Brain microvascular endothelial cell (primary cell): ENCODE data around the gene APOE.

Source experiments
- DNase-seq: peaks from one replicate; pipeline ENCODE4 v3.0.0-alpha.2; 2020
- H3K27ac ChIP-seq: fragments of 250-450 bp; sonication (Bioruptor Pico); 2 replicates; pipeline ENCODE4 v1.5.1; 2020; ENCODE audit warnings: mild to moderate bottlenecking, moderate library complexity
- H3K27me3 ChIP-seq: fragments of 250-450 bp; sonication (Bioruptor Pico); replicated peaks from 2 replicates; pipeline ENCODE4 v1.5.1; 2020; ENCODE audit warnings: mild to moderate bottlenecking
- H3K36me3 ChIP-seq: fragments of 250-450 bp; sonication (Bioruptor Pico); replicated peaks from 2 replicates; pipeline ENCODE4 v1.5.1; 2020; ENCODE audit warnings: mild to moderate bottlenecking
- H3K4me3 ChIP-seq: 2 replicates; pipeline ENCODE4 v1.5.1; 2011; ENCODE audit warnings: low read depth, mild to moderate bottlenecking, control low read depth, low read length, moderate library complexity
- CTCF ChIP-seq: IDR thresholded peaks from 2 replicates; pipeline ENCODE4 v1.5.1; 2011; ENCODE audit warnings: low read depth, mild to moderate bottlenecking, moderate library complexity, low read length, control low read depth, inconsistent platforms; ENCODE audit errors: missing control alignments
- in situ Hi-C: cut with HindIII; loops from 2 replicates; pipeline ENCODE4 v1.10.0; 2017; ENCODE audit warnings: low sequenced_read_pairs, low pct_ligation_motif_present

The APOE gene

GRCh38 chr19:44954278-44954648 is 48.7 kb downstream of the APOE start:
- no peak for DNase-seq
- H3K27me3 ChIP-seq: no peaks in the 10 kb centered on the region
- peak overlapping the region; percentile 93 for H3K27ac ChIP-seq
- in situ Hi-C loops: loop anchor here (10.0 kb wide), 1 partner anchor 59 kb away; the partner anchor contains the start of gene TOMM40
- H3K36me3 ChIP-seq: no peaks in the 10 kb centered on the region
- no peak for TF ChIP-seq CTCF
- peak overlapping the region; percentile 87 for H3K4me3 ChIP-seq

GRCh38 chr19:44954649-44955504 is 49.3 kb downstream of the APOE start, which contains the start of gene CLPTM1:
CLPTM1 (plus strand) TSS chr19:44955380; CDS start chr19:44955396, 16 bp downstream.
- no peak for TF ChIP-seq CTCF
- in situ Hi-C loops: loop anchor here (10.0 kb wide), 1 partner anchor 60 kb away; the partner anchor contains the start of gene TOMM40
- peak; percentile 94 for DNase-seq
- Histone ChIP-seq H3K27ac (peak within 1 kb of the TSS; percentile 93), H3K27me3 (no peaks in the 10 kb centered on the region), H3K36me3 (no peaks in the 10 kb centered on the region), H3K4me3 (peak within 1 kb of the TSS; percentile 87)

GRCh38 chr19:44955505-44956439 is 50.2 kb downstream of the APOE start:
- H3K4me3 ChIP-seq: peak overlapping the region; percentile 87
- DNase-seq: no peak
- in situ Hi-C loops: loop anchor here (10.0 kb wide), 1 partner anchor 61 kb away; the partner anchor contains the start of gene TOMM40
- peak overlapping the region; percentile 93 for H3K27ac ChIP-seq
- H3K36me3 ChIP-seq: no peaks in the 10 kb centered on the region
- no peak for TF ChIP-seq CTCF
- H3K27me3 ChIP-seq: no peaks in the 10 kb centered on the region

- in situ Hi-C loops: loop anchor here (10.0 kb wide), 1 partner anchor 63 kb away; the partner anchor contains the start of gene TOMM40
- no peaks in the 10 kb centered on the region for H3K27me3 ChIP-seq
- no peak overlapping the region for H3K27ac ChIP-seq
- TF ChIP-seq CTCF: no peak
- peaks cover 4% of the 10 kb centered on the region for H3K36me3 ChIP-seq
- no peak for DNase-seq
- no peak overlapping the region for H3K4me3 ChIP-seq
Measured at GRCh38 chr19:44957526-44957925, 51.9 kb downstream of the APOE start.

- no peak for DNase-seq
- Histone ChIP-seq H3K27me3 (no peaks in the 10 kb centered on the region), H3K36me3 (peaks cover 5% of the 10 kb centered on the region), H3K4me3 (no peak overlapping the region), H3K27ac (no peak overlapping the region)
- no peak for TF ChIP-seq CTCF
- in situ Hi-C loops: loop anchor here (10.0 kb wide), 1 partner anchor 63 kb away; the partner anchor contains the start of gene TOMM40
Measured at GRCh38 chr19:44958090-44958489, 52.5 kb downstream of the APOE start.
